Measurements from ENCODE around the gene HOXC11.

The HOXC11 gene

DNA sequence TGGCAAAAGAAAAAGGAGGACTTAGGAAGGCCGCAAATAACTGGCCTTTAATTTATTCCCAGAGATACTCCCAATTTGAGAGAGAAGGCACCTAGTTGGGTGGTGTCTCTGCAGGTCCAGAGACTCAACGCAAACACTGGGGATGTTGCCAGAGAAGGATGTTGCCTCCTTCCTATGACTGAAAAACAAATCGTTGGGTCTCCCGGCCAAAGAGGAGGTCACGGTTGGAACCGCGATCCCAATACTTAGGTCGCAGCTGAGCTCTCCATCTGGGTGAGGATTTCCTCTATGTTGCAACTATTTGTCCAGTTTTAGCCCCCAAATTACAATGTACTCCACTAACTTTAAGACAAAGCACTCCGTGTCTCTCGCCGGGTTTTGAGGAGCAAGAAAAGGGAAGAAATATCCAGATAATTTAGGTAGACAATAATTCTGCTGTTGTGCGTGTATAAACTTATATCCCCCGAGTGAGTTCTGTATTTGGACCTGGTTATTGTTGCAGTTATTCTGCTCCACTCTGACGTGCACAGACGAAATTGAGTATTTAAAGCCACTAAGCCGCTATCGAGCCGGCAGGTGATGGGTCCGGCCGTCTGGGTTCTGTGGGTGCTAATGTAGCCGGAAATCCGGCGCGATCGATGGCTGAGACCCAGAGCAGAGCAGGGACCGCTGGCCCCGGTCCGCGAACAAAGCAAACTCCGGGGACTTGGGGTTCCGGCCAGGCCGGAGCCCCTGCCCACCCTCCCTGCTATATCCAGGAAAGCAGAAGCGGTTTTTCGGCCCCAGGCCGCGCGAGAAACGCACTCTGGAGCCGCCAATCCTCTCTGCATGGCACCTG lies 12.5 kb upstream of the HOXC11 start:
- DNase-seq, result no peak

DNA sequence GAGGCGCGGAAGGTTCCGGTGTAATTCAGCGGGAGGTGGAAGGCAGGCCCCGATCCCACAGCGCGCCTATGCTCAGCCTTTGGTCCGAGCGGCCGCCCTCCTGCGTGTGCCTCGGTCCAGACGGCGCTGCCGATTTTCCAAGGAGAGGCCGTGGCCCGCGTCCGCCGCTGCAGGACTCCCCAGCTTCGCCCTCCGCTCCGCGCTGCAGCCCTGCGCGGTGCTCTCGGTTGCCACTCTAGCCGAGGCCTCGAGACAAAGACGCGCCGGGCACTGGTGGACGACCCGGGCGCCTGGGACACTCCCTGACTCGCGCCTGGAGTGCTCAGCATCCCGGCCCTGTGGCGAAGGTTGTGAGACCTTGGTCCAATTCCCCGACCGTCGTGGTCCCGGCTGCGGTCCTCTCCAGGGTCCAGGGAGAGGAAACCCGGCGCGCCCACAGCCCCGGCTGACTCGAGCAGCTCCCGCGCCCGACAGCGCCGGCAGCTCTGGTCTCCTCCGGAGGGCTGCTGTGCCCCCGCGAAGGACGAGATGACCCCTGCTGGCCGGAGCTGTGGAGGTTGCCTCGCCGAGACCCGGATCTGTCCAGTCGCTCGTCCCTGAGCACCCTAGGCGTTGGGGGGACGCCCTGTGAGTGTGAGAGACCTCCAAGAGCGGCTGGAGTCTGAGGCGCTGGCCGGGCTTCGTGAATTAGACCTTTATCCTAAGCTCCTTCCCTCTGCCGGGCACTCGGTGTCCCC lies 11.7 kb upstream of the HOXC11 start:
- DNase-seq, result no peak

DNA sequence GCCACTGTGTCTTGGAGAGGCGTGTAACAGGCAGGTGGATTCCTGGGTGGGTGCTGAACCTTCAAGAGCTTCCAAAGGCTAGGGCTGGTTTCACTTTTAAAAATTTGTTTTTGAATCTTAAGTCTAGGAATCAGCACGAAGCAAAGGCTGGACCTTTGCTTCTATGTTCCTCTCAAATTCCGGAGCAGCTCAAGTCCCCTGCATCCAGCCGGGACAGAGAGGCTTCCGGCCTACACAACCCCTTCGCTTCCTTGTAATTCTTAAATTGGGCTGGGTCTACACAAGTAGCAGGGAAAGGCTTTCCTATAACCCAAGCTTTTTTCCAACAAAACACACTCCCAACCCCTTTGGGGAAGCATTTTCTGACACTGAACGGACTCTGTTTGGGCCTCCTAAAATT lies 9.9 kb upstream of the HOXC11 start:
- no peak for DNase-seq

DNA sequence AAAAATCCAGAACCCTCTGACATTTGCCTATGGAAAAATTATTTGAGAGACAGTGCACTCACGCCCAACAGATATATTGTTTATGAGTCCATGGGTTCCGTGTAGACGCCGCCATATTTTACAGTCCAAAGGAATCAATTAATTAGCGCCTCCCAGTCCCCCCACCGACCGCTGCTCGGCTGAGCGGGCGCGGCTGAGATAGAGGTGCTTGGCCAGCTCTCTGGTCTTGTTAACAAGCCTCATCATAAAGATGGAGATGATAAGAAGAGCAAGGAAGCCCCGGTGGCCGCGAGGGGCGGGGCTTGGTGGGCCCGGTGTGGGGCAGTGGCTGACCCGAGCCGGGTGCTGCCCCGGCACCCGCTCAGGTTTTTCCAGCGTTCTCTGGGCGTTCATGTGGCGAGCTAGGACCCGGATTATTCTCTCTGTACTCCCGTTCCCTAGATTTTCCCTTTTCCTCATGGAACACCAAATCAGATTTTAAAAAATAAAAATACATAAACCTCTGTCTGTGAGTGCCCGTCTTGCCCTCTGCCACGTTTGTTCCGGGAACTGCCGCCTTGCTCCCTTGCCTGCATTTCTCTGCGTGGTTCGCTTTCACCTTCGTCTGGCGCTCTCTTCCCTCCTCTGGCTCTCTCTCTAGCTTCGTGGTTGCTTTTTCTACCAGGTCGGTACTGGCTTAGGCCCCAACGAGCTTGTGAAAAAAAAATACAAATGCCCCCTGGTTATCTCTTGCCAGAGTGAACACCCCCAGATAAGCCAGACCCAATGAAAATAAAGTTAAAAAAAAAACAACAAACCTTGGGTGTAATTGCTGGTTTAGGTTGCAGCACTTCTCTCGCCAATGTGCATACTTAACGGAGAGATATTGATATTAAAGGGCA lies 9.3 kb upstream of the HOXC11 start:
- no peak for DNase-seq

DNA sequence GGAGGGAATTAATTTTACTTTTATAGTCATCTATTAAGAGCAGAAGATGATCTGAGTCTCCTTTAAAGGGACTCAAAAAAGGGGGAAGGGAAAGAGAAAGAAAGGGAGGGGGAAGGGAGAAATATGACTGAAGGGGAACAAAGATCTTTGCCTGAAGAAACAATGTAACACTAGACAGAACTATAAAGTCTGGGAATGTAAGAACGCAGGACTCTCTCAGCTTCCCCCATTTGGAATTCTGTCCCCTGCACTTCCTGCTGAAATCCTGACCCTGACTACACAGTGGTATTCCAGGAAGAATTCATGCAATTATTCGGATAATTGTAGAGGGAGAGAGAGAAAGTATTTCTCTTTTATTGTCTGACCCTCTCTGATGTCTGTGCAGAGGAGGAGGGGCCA lies 8.6 kb upstream of the HOXC11 start:
- no peak for DNase-seq

DNA sequence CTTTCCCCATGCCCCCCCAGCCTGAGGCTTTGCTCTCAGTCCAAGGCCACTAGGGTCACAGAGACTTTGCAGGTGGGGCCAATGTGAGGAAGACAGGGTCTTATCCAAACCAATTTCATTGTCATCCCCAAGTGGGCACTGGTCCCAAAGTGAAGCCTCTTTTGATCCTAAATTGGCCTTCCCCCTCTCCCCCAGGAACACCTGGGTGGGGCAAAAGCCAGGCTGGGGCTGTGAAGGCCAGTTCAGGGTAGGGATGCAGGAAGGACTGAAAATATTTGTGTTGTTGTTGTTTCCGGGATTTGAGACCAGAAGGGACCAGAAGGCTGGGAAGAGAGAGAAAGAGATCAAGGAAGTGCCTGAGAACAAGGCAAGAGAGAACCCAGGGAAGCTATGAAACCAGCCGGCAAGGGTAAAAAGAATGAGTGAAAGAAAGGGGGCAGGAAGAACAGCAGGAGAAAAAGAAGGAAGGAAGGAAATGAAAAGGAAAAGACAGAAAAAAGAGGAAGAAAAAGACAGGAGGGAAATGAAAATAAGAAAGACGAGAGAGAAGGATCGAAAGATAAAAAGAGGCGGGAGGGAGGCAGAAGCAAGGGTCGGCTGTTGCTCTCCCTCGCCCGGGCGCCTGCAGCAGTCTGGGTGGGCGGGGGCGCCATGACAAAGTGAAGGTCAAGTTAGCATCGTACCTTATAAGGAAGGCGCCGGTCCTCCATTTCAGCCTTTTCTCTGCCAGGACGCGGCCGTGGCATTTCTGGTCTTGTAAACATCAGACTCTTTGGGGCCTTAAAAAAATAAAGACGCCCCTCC lies 7.4 kb upstream of the HOXC11 start:
- DNase-seq, result no peak

DNA sequence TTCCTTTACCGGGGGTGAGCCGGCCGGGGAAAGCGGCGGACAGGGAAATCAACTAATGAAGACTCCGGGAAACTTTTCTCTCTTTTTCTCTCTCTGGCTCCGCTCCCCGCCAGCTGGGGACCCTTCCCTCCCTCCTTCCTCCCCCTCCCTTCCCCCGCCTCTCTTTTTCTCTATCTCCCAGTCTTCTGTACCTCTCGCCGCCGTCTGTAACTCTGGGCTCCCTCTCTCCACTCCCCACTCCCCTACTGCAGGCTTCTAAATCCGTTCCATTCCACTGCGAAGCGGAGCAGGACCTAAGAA lies 6.9 kb upstream of the HOXC11 start:
- no peak for DNase-seq

DNA sequence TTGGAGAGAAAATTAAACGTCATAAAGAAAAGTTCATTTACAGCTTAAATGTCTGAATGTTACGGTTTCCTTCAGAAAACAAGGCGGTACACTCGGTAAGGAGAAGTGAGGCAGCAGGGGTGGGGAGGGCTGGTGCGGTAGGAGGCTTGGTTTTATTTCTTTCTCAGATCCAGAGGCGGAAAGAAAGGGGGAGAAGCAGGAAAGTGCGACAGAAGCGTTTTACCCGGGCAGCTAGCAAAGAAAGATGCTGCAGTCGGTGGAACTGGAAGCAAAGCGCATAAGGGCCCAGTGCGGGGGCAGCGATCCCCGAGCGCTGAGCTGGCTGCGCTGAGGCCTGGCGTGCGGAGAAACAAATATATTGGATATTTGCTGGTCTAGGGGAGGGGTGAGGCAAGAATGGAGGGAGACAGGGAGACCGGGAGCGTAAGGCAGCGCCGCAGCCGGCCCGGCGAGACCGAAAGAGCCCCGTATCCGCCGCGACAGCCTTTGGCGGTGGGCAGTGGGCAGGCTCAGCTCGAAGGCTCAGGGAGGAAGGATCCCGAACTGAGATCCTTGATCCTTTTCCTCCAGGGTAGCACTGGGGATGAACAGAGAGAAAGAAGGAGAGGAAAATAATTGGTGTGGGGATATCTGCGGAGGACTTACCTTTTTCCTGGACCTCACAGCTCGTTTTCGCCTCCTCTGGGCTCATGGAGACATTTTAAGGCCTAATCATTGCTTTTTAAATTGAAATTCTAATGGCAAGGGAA lies 6.4 kb upstream of the HOXC11 start:
- no peak for DNase-seq

DNA sequence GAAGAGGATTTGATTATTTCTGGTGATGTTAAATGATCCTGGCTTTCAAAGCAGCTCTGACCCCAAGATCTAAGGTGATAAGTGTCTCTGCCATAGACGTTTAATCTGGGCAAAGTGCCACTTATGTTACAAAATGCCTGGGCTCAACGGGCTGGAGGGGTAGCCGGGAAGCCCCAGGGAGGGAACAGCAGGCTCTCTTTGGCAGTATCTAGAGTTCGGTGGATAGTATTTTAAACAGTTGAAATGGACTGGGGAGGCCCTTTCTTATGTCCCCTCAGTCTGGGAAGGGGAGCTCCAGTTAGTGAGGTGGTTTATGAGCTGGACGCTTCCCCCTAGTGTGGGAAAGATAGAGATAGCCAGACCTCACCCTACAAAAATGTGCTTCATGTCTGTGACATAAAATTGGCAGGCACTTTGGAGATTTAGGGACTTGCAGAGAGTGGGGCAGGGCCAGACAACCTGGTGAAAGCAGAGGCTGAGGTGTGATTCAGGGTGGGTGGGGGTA lies 5.5 kb upstream of the HOXC11 start:
- no peak for DNase-seq

DNA sequence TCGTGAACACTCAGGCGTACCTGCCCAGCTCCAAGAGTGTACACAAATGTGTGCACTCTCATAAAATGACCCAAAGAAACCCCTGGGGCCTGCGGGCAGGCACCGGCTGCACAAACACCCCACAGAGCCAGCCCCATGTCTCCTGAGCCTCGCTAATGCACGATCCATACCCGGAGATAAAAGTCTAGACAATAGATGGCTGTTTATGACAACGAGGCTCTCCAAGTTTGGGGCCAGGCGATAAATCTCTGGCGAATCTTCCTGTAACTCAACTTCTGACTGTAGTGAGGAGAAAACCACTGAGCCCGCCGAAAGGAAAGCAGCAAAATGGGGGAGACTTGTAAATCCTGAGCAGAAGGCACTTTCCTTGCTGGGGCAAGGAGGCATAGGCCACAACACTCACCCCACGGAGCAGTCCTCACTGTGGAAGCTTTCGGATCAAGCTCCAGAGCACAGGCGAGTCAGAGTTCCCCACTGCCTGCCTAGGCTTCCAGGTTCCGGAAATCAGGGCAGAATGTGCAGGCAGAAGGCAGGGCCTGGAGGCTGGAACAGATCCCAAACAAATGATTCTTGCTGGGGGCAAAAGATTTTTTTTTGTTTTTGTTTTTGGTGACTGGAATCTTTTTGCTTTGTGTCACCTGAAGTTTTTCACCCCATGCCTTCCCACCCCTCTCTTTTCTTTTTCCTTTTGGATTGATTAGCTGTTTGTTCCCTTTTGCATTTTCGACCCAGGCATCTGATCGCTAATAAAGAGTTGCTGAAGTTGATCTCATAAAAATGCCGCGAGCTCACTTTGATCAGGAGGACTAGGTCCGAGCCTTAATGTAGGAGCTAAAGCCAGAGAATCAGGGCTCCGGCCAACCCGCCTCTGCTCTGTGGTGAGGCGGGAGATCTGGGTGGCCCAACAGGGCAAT lies 4.5 kb upstream of the HOXC11 start:
- no peak for DNase-seq

DNA sequence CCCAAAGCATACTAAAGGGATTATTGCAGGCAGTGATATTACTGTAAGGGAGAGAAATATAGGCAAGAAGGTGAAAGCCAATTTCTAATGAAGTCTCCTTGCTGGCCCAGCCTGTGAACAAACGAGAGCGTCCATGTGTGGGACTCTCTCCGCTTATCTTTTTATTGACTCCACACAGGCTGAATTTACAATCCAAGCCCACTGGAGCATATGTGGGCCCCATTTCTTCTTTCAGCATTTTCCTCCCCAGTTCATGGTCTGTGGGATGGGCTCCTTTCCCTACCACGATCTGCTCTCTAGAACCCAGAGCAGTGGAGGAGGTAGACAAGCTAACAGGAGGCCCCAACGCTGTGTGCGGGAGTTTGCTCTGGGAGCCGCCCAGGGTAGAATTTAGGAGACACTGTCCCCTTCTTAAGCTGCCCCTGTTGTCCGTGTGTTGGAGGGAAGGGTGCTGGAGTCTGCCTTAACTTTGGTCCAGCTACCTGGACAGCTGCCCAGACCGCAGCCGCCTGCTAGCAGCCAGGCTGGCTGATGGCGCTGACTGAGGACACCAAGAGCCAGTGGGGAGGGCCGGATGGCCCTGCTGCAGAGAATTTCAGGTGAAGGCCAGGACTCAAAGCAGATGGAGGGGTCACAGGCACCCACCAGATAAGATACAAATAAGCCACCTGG lies 3.2 kb upstream of the HOXC11 start:
- no peak for DNase-seq

DNA sequence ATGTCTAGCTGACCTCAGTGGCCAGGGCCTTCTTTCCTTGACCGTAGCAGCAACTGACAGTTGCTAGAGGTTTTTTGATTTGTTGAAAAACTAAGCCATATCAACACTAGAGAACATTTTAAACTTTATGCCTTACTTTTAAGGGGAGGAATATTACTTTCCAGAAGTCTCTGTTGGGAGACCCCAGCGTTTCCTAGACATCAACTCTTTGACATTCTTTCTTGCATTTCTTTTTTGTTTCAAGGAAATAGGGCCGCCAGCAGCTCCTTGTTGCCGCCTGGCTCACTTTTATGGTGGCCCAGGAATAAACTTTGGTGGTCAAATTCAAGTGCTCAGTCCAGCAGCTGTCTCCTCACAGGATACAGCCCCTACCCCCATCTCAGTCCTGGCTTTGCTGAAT lies 2.5 kb upstream of the HOXC11 start:
- DNase-seq, result no peak

DNA sequence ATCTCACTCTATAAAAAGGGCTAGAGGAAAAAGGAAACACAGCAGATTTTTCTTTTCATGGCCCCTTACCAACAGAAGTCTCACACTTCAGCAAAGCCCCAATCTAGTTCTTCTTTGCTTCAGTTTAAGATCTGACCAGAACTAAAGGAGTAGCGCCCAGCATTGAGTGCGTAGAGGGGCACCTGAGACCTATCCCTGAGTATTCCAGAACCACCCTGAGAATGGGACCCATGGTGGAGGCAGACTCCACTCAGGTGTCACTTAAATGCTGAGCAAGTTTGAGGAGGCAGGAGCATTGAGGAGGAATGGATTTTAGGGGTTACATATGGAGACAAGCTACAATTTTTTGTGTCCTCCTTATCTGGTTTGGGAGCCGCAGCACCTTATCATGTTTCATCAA lies 1.8 kb upstream of the HOXC11 start:
- no peak for DNase-seq

DNA sequence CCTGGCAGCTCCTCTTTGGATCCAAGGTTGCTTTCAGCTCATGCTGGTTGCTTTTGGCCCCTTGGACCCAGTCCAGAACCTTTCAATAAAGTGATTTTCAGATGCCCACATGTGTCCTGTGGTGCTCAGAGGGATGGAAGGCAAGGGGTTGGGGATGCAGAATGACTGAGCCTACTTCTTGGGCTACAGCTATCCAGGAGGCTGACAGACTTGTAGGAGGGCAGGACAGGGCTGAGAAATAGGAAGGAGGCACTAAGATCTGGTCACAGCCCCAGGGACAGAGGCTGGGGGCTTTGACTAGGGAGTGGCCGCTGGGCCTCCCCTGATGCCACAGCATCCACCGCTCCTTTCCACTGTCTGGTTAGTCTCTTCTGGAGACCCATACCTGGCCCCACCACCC lies 1.2 kb upstream of the HOXC11 start:
- DNase-seq, result no peak

DNA sequence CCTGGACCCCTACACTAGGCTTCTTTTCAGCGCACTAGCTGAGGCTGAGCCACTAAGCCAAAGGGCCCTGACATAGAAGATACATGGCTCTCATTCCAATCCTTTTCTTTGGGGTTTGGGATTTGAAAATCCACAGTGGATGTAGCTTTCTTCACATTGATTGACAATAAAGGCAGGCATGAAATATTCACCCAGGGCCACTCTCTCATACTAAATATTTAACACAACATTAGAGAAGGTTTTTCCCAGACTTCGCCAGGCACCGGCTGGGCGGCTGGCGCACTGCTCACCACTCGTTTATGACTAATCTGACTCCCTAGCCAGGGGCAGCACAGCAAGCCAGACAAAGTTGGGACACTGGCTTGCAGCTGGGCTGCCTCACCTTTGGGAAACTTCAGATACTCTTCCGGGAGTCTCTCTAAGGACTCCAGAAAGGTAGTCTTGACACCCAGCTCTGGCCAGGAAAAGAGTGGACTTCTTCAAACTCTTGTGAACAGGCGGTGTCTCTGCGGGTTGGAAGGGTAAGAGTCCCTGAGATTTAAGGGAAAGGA lies 699 bp upstream of the HOXC11 start:
- DNase-seq, result no peak

DNA sequence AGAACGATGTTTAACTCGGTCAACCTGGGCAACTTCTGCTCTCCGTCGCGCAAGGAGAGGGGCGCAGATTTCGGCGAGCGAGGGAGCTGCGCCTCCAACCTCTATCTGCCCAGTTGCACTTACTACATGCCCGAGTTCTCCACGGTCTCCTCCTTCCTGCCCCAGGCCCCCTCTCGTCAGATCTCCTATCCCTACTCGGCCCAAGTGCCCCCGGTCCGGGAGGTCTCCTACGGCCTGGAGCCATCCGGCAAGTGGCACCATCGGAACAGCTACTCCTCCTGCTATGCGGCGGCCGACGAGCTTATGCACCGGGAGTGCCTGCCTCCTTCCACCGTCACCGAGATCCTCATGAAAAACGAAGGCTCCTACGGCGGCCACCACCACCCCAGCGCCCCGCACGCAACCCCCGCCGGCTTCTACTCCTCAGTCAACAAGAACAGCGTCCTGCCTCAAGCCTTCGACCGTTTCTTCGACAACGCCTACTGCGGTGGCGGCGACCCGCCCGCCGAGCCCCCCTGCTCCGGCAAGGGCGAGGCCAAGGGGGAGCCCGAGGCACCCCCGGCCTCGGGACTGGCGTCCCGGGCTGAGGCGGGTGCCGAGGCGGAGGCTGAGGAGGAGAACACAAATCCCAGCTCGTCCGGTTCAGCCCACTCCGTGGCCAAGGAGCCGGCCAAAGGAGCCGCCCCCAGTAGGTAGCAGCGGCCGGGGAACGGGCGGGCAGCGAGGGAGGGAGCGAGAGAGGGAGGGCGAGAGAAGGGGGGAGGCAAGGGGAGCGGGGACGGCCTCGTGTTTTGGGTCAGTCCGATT lies 513 bp downstream of the HOXC11 start:
- DNase-seq, result no peak

DNA sequence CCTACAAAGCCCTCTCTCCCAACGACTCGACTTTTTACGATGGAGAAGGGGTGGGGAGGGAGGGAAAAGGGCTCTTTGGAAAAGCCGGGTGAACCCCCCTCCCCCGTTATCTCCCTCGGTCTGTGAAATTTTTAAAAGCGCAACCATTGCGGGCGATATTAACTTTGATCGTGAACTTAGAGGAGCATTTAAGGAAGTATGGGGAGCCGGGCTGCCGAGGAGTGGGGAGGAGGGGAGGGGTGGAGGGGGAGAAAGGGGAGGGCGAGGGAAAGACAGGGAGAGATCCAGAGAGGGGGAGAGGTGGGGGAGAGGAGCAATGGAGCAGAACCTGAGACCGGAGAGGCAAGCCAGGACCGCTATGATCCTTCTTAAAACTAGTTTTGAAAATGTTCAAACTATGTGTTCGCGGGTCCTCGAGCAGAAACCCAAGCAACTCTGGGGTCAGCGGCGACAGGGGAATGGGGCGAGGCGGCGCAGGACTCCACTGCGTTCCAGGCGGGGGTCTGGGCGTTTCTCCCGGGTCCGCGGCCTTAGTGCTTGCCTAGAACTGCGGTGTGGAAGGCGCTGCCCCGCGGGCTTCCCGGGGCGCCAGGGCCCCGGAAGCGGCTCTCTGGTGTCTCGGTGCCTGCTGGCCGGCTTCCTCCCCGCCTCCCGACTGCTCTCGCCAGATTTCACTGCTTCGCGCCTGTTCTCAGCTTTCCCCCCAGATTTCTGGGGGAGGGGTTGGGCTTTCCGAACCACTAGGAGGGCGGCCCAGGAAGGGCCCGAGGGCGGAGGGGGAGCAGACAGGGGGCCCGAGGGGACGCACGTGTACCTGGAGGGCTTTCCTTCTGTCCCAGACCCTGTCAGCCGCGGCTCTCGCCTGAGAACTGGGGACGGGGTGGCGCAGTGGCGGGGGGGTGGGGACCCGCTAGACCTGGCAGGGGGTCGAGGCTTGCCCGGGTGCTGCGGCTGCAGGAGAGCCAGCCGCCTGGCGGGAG lies 1.4 kb downstream of the HOXC11 start, which contains the start of gene HOTAIR:
TSS of gene HOTAIR (minus strand) at position 871 of the 980 bp plus-strand sequence.
- no peak for DNase-seq

DNA sequence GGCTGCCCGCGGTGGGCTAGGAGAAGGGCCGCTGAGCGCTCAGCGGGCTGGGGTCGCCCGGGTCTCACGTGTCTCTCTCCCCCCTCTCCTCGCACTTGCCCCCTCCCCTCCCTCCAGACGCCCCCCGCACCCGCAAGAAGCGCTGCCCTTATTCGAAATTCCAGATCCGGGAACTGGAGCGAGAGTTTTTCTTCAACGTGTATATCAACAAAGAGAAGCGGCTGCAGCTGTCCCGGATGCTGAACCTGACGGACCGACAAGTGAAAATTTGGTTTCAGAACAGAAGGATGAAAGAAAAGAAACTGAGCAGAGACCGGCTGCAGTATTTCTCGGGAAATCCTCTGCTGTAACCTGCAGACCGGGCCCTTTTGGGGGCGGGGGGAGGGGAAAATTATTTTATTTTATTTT lies 2.1 kb downstream of the HOXC11 start:
- DNase-seq, result no peak

All from SHP77 (cell line).